OCI-LY1 (cell line): ENCODE results near the gene EIF4EBP2.

Source experiments
- EZH2 ChIP-seq: fragments of 200-600 bp; sonication (generic), shearing (Covaris generic); IDR thresholded peaks from 2 replicates; pipeline ENCODE4 v1.8.0; 2017; ENCODE audit warnings: borderline replicate concordance, mixed run types, mild to moderate bottlenecking, antibody characterized with exemption, low read length, moderate library complexity, mixed read lengths
- TF ChIP-seq, protein P1 (sequence below): fragments of 200-600 bp; sonication (generic), shearing (Covaris generic); IDR thresholded peaks from 2 replicates; pipeline ENCODE4 v1.5.1; 2017; ENCODE audit warnings: mild to moderate bottlenecking, antibody characterized with exemption, low read length, moderate library complexity, mixed read lengths

DNA sequence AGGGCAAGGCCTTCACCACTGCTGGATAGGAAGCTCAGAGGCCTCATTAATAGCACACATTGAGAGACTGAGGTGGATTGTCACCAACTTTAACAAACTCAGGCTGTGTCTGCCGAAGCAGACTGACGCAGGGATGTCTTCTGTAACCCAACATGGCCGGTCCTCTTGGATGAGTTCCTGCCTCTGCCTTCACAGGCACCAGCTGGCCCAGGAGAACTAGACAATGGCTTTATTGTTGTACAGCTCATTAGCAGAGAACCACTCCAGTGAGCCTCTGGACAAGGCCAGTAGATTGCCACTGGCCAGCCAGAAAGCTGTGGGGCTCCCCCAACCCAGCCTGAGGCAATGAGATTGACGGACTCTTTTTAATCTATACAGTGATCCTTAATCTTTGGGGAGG is 28.2 kb downstream of the EIF4EBP2 start:
- TF ChIP-seq, protein P1, sequence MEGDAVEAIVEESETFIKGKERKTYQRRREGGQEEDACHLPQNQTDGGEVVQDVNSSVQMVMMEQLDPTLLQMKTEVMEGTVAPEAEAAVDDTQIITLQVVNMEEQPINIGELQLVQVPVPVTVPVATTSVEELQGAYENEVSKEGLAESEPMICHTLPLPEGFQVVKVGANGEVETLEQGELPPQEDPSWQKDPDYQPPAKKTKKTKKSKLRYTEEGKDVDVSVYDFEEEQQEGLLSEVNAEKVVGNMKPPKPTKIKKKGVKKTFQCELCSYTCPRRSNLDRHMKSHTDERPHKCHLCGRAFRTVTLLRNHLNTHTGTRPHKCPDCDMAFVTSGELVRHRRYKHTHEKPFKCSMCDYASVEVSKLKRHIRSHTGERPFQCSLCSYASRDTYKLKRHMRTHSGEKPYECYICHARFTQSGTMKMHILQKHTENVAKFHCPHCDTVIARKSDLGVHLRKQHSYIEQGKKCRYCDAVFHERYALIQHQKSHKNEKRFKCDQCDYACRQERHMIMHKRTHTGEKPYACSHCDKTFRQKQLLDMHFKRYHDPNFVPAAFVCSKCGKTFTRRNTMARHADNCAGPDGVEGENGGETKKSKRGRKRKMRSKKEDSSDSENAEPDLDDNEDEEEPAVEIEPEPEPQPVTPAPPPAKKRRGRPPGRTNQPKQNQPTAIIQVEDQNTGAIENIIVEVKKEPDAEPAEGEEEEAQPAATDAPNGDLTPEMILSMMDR: no peak
- TF ChIP-seq EZH2: no peak
